Measurements from ENCODE around the gene BAHCC1. TPM values are rescaled to one million over a fixed set of nuclear protein-coding genes. Genes with fewer than 3 reads are reported as not detected.
A peak's percentile ranks its signal among the peaks of the same experiment; 100 is the strongest.

The BAHCC1 gene
- total and polyA plus RNA-seq, 4 donors, result 3.9 to 49.3 (median 19.8) TPM

DNA sequence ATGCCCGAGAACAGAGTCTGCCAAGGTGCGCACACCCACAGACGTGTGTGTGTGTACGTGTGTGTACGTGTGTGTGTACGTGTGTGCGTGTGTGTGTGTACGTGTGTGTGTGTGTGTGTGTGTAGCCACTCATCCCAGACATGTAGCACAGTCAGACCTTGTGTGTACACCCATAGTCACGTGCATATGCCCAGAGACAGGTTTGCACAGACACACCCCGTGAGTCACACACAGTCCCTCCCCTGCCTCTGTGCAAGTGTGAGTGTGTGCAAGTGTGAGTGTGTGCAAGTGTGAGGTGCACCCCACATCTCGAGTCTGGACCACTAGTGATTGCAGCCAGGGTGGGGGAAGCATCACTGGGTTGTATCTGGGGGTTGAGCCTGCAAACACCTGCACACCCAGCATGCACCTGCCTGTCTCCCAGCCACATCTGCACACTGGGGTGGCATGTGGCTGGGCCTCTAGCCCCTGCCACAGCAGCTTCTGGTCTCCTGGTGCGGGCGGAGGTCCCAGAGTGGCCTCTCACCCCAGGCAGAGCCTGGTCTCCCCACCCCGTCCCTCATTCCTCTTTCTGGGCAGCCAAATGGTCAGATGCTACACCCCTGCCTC lies 23.6 kb downstream of the BAHCC1 start:
- Histone ChIP-seq H3K27ac (ENCODE audit: low read depth in 1 of 2, low read length in 2 of 2) (peak overlapping the region; percentile 34 to 96), H3K4me3 (ENCODE audit: low read length in 2 of 2) (no peak overlapping the region), H3K9me3 (ENCODE audit: control insufficient read depth, low read length) (no peaks in the 10 kb centered on the region), H3K36me3 (ENCODE audit: control insufficient read depth in 1 of 2, insufficient read depth in 2 of 2, low read length in 1 of 2) (no peaks in the 10 kb centered on the region), H3K4me1 (ENCODE audit: control insufficient read depth in 1 of 2, insufficient read depth in 2 of 2, low read length in 2 of 2) (no peaks in the 10 kb centered on the region), H3K27me3 (ENCODE audit: control insufficient read depth in 1 of 2, insufficient read depth in 2 of 2, low read length in 1 of 2) (no peaks in the 10 kb centered on the region)
- WGBS, 2 donors, result 24 to 25% methylated on average over 14 of the region's 14 CpGs
- DNase-seq, result no peak
- intact Hi-C loops (cut with DNase I), result no loop called here
- no peak for ATAC-seq (ENCODE audit: low FRiP score)

DNA sequence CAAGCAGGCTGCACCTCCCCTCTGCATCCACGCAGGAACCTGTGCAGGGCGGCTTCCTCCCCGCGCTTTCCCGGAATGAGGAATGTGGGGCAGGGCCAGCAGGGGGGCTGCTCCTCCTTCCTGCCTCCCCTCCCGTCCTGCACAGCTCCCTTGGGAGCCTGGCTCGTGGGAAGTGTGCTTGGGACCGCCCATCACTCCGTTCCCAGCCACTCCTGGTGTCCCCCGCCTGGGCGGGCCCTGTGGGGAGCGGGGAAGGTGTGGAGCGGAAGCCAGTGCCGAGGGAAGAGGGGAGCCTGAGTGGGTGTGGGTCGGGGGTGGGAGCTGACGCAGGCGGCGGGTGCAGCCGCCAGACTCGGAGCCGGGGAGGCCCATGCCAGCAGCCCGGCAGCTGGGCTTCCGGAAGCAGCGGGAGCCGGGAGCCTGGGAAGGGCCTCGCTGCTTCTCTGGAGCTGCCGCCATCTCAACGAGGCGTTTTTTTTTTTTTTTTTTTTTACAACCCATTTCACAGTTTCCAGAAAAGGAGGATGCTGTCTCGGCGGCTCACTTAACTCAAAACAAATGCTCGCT lies 24.1 kb downstream of the BAHCC1 start:
- peak; percentile 97 to 98 for DNase-seq
- Histone ChIP-seq H3K27me3 (ENCODE audit: control insufficient read depth in 1 of 2, insufficient read depth in 2 of 2, low read length in 1 of 2) (no peaks in the 10 kb centered on the region), H3K4me3 (ENCODE audit: low read length in 2 of 2) (no peak overlapping the region), H3K36me3 (ENCODE audit: control insufficient read depth in 1 of 2, insufficient read depth in 2 of 2, low read length in 1 of 2) (no peaks in the 10 kb centered on the region), H3K4me1 (ENCODE audit: control insufficient read depth in 1 of 2, insufficient read depth in 2 of 2, low read length in 2 of 2) (no peaks in the 10 kb centered on the region), H3K27ac (ENCODE audit: low read depth in 1 of 2, low read length in 2 of 2) (peak overlapping the region; percentile 86 to 96), H3K9me3 (ENCODE audit: control insufficient read depth, low read length) (no peaks in the 10 kb centered on the region)
- intact Hi-C loops (cut with DNase I), result no loop called here
- 0 to 3% methylated on average over 25 to 32 of the region's 32 CpGs for WGBS, 2 donors
- ATAC-seq (ENCODE audit: low FRiP score), result peak; percentile 64

DNA sequence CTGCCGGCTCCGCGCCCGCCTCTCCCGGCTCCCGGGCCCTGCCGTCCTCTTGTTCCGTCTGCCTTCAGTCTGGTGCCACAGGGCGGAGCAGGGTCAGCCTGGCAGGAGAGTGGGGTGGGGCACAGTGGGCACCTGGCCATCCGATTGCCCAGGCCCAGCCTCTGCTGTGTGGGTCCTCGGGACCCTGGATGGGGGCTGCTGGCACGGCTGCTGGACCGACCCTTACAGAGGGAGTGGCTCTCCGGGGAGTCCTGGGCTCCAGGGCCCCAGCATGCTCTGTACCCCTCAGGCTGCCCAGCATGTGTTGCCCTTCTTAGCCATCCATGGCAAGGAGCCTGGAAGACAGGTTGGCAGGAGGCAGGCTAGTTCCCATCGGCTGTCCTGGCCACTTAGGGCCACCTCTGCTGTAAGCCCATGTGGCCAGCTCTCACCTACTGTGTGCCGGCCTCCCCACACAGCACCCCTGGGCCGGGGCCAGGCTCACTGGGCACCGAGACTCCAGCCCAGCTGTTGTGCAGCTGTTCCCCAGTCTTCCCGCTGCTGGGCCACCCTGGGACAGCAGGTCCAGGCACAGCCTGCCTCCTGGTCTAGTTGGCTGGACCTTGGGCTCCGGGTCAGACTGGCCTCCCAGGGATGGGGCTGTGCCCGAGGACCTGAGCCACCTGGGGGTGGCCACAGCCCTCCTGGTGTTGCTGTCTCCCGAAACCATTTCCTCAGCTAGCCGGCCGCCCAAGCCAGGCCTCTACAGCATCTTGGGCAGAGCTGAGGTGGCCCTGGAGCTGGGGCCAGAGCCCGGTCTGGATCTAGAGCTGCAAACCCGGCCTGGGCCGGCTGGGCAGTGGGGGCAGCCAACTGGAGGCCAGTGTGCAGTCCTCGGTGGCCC lies 24.9 kb downstream of the BAHCC1 start:
- WGBS, 2 donors, result 6 to 8% methylated on average over 28 of the region's 28 CpGs
- Histone ChIP-seq H3K36me3 (ENCODE audit: control insufficient read depth in 1 of 2, insufficient read depth in 2 of 2, low read length in 1 of 2) (no peaks in the 10 kb centered on the region), H3K27ac (ENCODE audit: low read depth in 1 of 2, low read length in 2 of 2) (peak overlapping the region; percentile 85 to 86), H3K9me3 (ENCODE audit: control insufficient read depth, low read length) (no peaks in the 10 kb centered on the region), H3K4me3 (ENCODE audit: low read length in 2 of 2) (no peak overlapping the region), H3K4me1 (ENCODE audit: control insufficient read depth in 1 of 2, insufficient read depth in 2 of 2, low read length in 2 of 2) (no peaks in the 10 kb centered on the region), H3K27me3 (ENCODE audit: control insufficient read depth in 1 of 2, insufficient read depth in 2 of 2, low read length in 1 of 2) (no peaks in the 10 kb centered on the region)
- intact Hi-C loops (cut with DNase I), result no loop called here
- no peak for DNase-seq
- ATAC-seq (ENCODE audit: low FRiP score), result peak; percentile 0

DNA sequence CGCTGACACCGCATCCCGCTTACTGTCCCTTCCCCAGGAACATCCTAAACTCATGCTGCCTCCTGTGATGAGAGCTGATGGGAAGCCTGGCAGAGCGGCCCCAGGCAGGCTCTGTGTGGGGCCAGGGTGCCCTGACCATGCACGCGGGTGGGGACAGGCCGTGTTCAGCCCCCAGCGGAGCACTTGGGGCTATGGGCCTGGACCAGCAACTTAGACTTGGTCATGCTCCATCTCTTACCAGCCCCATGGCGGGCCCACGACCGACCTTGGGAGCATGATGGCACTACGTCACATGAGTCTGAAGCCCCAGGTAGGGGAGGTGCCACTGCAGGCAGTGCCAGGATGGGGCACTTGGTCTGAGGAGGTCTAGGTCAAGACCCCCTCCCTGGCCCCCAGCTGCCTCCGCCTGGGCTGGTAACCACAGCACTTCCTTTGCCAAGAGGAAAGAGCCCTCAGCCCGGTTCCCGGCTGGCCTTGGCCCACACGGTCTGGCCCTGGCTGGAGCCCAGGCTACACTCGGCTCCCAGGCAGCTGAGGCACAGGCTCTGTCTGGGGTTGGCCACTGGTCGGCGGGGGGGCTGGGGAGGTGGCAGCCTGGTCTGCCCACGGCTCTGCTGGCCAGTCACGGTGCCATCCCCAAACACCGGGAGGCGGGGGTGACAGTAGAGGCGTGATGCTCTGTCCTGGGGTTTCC lies 25.7 kb downstream of the BAHCC1 start:
- intact Hi-C loops (cut with DNase I), result no loop called here
- Histone ChIP-seq H3K4me3 (ENCODE audit: low read length in 2 of 2) (no peak overlapping the region), H3K27ac (ENCODE audit: low read depth in 1 of 2, low read length in 2 of 2) (peak overlapping the region; percentile 85 to 86), H3K9me3 (ENCODE audit: control insufficient read depth, low read length) (no peaks in the 10 kb centered on the region), H3K4me1 (ENCODE audit: control insufficient read depth in 1 of 2, insufficient read depth in 2 of 2, low read length in 2 of 2) (no peaks in the 10 kb centered on the region), H3K27me3 (ENCODE audit: control insufficient read depth in 1 of 2, insufficient read depth in 2 of 2, low read length in 1 of 2) (no peaks in the 10 kb centered on the region), H3K36me3 (ENCODE audit: control insufficient read depth in 1 of 2, insufficient read depth in 2 of 2, low read length in 1 of 2) (no peaks in the 10 kb centered on the region)
- peak; percentile 91 to 95 for DNase-seq
- peak; percentile 53 for ATAC-seq (ENCODE audit: low FRiP score)
- WGBS, 2 donors, result 18 to 23% methylated on average over 24 of the region's 24 CpGs

DNA sequence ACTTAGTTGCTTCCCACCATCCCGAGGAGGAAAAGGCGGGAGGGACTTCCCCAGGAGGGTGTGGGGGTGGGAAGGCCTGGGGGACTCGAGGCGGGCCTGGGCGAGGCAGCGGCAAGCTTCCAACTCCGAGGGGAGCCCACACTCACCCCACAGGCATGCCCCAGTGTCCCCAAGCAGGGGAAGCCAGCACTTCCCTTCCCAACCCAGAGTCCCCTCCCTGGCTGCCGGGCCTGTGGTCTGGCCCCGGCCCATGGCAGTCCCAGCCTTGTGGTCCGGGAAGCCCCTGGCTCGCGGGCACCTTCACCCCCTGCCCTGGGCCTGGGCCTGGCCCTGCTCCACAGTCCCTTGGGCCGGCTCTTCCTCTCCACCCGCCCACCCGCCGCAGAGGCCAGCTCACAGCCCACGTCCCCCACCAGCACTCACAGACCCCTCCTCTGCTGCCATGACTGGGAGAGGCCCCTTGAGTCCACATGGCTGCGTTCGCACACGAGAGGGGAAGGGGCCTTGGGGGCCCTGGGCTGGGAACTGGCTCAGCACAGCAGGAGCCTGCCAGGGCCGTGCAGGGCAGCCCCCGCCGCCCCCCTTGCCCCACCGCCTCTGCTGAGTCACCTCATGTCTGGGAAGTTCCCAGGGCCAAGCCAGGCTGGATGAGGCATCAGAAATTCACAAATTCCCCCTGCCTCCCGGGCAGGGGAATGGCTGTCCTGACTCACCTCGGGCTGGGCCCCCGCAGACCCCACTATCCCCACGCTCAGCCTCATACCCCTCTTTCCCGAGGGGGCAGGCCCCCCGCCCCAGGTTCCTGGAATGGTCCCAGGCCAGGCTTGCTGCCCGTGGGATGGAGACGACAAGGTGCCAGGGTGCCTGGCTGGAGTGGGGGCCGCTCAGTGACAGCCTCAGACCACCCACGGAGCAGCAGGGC lies 27.8 kb downstream of the BAHCC1 start:
- H3K4me1 ChIP-seq (ENCODE audit: control insufficient read depth in 1 of 2, insufficient read depth in 2 of 2, low read length in 2 of 2), result no peaks in the 10 kb centered on the region
- intact Hi-C loops (cut with DNase I), result no loop called here
- H3K9me3 ChIP-seq (ENCODE audit: control insufficient read depth, low read length), result no peaks in the 10 kb centered on the region
- ATAC-seq (ENCODE audit: low FRiP score), result peak; percentile 65
- 1 to 3% methylated on average over 30 to 34 of the region's 34 CpGs for WGBS, 2 donors
- H3K27ac ChIP-seq (ENCODE audit: low read depth in 1 of 2, low read length in 2 of 2), result peak overlapping the region; percentile 92 to 96
- peak; percentile 95 to 97 for DNase-seq
- no peak overlapping the region for H3K4me3 ChIP-seq (ENCODE audit: low read length in 2 of 2)
- no peaks in the 10 kb centered on the region for H3K36me3 ChIP-seq (ENCODE audit: control insufficient read depth in 1 of 2, insufficient read depth in 2 of 2, low read length in 1 of 2)
- H3K27me3 ChIP-seq (ENCODE audit: control insufficient read depth in 1 of 2, insufficient read depth in 2 of 2, low read length in 1 of 2), result no peaks in the 10 kb centered on the region

DNA sequence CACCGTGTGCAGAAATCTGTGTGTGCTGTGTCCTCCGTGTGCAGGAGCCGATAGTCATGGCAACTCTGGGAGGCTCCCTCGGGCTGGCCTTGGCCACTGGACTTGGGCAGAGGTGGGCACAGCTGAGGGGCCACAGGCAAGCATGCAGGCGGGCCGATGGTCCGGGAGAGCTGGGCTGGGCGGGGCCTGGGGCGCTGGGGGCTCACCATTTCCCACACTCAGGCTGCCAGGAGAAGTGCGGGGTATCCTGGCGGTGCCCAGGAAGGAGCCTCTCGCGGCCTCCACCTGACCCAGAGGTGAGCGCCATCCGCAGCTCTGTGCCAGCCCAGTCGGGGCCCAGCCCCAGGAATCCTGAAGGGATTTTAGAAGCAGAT lies 28.4 kb downstream of the BAHCC1 start:
- H3K9me3 ChIP-seq (ENCODE audit: control insufficient read depth, low read length), result no peaks in the 10 kb centered on the region
- intact Hi-C loops (cut with DNase I), result no loop called here
- H3K27me3 ChIP-seq (ENCODE audit: control insufficient read depth in 1 of 2, insufficient read depth in 2 of 2, low read length in 1 of 2), result no peaks in the 10 kb centered on the region
- ATAC-seq (ENCODE audit: low FRiP score) (no peak), DNase-seq (no peak)
- H3K4me3 ChIP-seq (ENCODE audit: low read length in 2 of 2), result no peak overlapping the region
- WGBS, 2 donors, result 53 to 64% methylated on average over 11 to 16 of the region's 16 CpGs
- H3K4me1 ChIP-seq (ENCODE audit: control insufficient read depth in 1 of 2, insufficient read depth in 2 of 2, low read length in 2 of 2), result no peaks in the 10 kb centered on the region
- H3K27ac ChIP-seq (ENCODE audit: low read depth in 1 of 2, low read length in 2 of 2), result peak overlapping the region in 1 of 2 donors; percentile 92
- H3K36me3 ChIP-seq (ENCODE audit: control insufficient read depth in 1 of 2, insufficient read depth in 2 of 2, low read length in 1 of 2), result no peaks in the 10 kb centered on the region

DNA sequence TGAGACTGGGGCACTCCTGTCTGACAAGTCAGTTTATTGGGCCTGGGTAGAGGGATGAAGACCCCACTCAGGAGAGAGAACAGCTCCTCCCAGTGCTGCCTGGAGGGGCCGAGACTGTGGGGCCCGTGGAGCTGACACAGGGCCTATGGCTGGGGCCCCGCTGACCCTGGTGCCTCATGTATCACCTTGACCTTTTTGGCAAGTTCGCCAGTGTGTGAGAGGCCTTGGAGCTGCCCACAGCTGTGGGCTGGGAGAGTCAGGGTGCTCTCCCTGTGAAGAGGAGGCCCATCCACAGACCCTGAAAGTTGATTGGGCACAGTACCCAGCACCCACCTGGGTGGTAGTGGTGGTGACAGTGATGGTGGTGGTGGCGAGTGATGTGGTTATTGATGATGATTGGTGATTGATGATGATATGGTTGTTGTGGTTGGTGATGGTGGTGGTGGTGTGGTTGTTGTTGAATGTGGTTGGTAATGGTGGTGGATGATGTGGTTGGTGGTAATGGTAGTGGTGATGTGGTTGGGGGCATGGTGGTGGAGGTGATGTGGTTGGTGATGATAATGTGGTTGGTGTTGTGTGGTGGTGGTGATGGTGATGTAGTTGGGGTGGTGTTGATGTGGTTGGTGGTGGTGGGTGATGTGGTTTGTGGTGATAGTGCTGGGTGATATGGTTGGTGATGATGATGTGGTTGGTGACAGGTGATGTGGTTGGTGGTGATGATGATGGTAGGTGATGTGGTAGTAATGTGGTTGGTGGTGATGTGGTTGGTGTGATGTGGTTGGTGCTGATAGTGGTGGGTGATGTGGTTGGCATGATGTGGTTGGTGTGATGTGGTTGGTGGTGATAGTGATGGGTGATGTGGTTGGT lies 29.1 kb downstream of the BAHCC1 start:
- 96 to 97% methylated on average over 5 of the region's 5 CpGs for WGBS, 2 donors
- H3K27me3 ChIP-seq (ENCODE audit: control insufficient read depth in 1 of 2, insufficient read depth in 2 of 2, low read length in 1 of 2), result no peaks in the 10 kb centered on the region
- DNase-seq, result no peak
- intact Hi-C loops (cut with DNase I), result no loop called here
- H3K4me1 ChIP-seq (ENCODE audit: control insufficient read depth in 1 of 2, insufficient read depth in 2 of 2, low read length in 2 of 2), result no peaks in the 10 kb centered on the region
- no peaks in the 10 kb centered on the region for H3K9me3 ChIP-seq (ENCODE audit: control insufficient read depth, low read length)
- no peak overlapping the region for H3K4me3 ChIP-seq (ENCODE audit: low read length in 2 of 2)
- H3K27ac ChIP-seq (ENCODE audit: low read depth in 1 of 2, low read length in 2 of 2), result peak overlapping the region in 1 of 2 donors; percentile 92
- H3K36me3 ChIP-seq (ENCODE audit: control insufficient read depth in 1 of 2, insufficient read depth in 2 of 2, low read length in 1 of 2), result no peaks in the 10 kb centered on the region
- ATAC-seq (ENCODE audit: low FRiP score), result no peak
